Pancreas (tissue), 10 donors: ENCODE measurements around the gene CCDC137. TPM values are rescaled to one million over a fixed set of nuclear protein-coding genes. Genes with fewer than 3 reads are reported as not detected.
A peak's percentile ranks its signal among the peaks of the same experiment; 100 is the strongest.

Experiments used
- ATAC-seq, 4 donors: fragments of 200-7000 bp; cut with Tn5 transposase; one replicate each; pipeline versions ENCODE4 v1.8.0 to v1.9.1; 2020; ENCODE audit warnings: mild to moderate bottlenecking in 4 of 4, moderate library complexity in 4 of 4
- DNase-seq, 6 donors: peaks; one replicate each; pipeline ENCODE4 v3.0.0-alpha.2; 2020
- FAIRE-seq: peaks from 2 replicates; lab custom pipeline; 2012; peaks lifted over from hg19 to GRCh38; lab: Jason Lieb, UNC
- H3K27ac ChIP-seq, 4 donors: fragments of 200-600 bp; sonication (generic); 1 replicate in 3 of 4; 2 replicates in 1 of 4; pipeline versions ENCODE4 v1.5.0 to v1.8.0; 2020
- H3K27me3 ChIP-seq, 4 donors: fragments of 200-600 bp; one replicate each; pipeline ENCODE4 v1.8.0; 2021
- H3K36me3 ChIP-seq, 3 donors: fragments of 200-600 bp; sonication (generic) in 1 of 3; one replicate each; pipeline versions ENCODE4 v1.5.0 to v1.8.0; 2020 to 2021
- H3K4me1 ChIP-seq, 3 donors: fragments of 200-600 bp; one replicate each; pipeline ENCODE4 v1.8.0; 2021
- H3K4me3 ChIP-seq, 4 donors: fragments of 200-600 bp; sonication (generic) in 2 of 4; one replicate each; pipeline versions ENCODE4 v1.5.0 to v1.8.0; 2020 to 2021
- H3K9me3 ChIP-seq, 4 donors: fragments of 200-600 bp; one replicate each; pipeline ENCODE4 v1.8.0; 2021
- WGBS, 2 donors: extraction: QIAGEN DNeasy Blood & Tissue Kit; methylation state at CpG; one replicate each; pipeline ENCODE4 v1.1.7; 2013; 5-methylcytosine and 5-hydroxymethylcytosine counted together
- intact Hi-C, 3 donors: fragments of 100-400 bp; cut with DNase I; formaldehyde crosslinking; loops; one replicate each; pipeline versions ENCODE4 v1.11.1 to v1.14.2; 2022
- polyA plus RNA-seq, 2 donors: library from polyadenylated mRNA; stranded (reverse); fragments of 200-250 nt; gene quantifications; one replicate each; pipeline ENCODE4 v1.2.3, GENCODE V29; 2013
- total RNA-seq, 6 donors: library from RNA; stranded (reverse); fragmentation: NEBNext Ultra II Directional in 4 of 6; extraction: Animal tissue kit (Norgen Biotek cat#: 25700) in 4 of 6; gene quantifications; one replicate each; pipeline versions ENCODE4 v1.2.1 to v1.2.4, GENCODE V29; 2021 to 2023
- TF ChIP-seq, protein P1 (sequence below), 4 donors: fragments of 200-600 bp; sonication (generic) in 3 of 4; IDR thresholded peaks; one replicate each; pipeline versions ENCODE4 v1.5.0 to v1.8.0; 2021; ENCODE audit warnings: antibody characterized with exemption in 4 of 4
- donor health status: healthy with polysubstance abuse.
- donor health status: DM: no; HTN: no; CAD: no; lungs with moderate emphysema.
- donor health status: DM: no; HTN: no; CAD: no.
- donor health status: control.
- donor health status: control.
- donor health status: Bipolar disorder and iron deficiency.
- donor health status: DM: yes; HTN: yes; CAD: no.
- donor health status: DM: no; HTN: no; CAD: no.
- donor health status: DM: no; HTN: no; CAD: no.
- donor health status: DM: yes; HTN: yes; CAD: no.

CCDC137 gene
- total and polyA plus RNA-seq, 8 donors, result 2.9 to 50.4 (median 6.8) TPM

DNA sequence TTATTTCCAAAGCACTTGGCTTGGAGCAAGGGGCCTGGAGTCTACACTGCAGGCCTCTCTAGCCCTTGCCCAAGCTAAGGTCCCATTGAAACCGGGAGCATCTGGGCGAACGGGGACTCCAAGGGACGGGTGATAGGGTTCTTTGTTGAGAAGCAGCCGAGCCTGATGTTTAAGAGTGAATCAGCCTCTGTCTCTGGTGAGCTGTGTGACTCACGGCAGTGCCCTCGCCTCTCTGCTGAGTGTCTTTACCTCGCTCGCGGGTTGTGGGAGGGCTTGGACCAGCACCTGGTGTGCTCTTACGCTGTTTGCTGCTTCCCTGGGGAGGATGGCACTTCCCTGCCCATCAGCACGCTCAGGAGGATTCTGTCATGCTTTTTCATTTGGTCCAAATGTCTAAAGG lies 18.6 kb downstream of the CCDC137 start:
- intact Hi-C loops, result no loop called here
- Histone ChIP-seq H3K36me3 (peaks cover 0 to 31% (median 15%) of the 10 kb centered on the region in 3 donors), H3K4me3 (peak overlapping the region in 2 of 4 donors; percentile 97), H3K27me3 (no peaks in the 10 kb centered on the region), H3K9me3 (no peaks in the 10 kb centered on the region), H3K4me1 (peaks cover 10 to 19% (median 13%) of the 10 kb centered on the region in 3 donors), H3K27ac (no peak overlapping the region)
- no peak for FAIRE-seq
- TF ChIP-seq, protein P1, sequence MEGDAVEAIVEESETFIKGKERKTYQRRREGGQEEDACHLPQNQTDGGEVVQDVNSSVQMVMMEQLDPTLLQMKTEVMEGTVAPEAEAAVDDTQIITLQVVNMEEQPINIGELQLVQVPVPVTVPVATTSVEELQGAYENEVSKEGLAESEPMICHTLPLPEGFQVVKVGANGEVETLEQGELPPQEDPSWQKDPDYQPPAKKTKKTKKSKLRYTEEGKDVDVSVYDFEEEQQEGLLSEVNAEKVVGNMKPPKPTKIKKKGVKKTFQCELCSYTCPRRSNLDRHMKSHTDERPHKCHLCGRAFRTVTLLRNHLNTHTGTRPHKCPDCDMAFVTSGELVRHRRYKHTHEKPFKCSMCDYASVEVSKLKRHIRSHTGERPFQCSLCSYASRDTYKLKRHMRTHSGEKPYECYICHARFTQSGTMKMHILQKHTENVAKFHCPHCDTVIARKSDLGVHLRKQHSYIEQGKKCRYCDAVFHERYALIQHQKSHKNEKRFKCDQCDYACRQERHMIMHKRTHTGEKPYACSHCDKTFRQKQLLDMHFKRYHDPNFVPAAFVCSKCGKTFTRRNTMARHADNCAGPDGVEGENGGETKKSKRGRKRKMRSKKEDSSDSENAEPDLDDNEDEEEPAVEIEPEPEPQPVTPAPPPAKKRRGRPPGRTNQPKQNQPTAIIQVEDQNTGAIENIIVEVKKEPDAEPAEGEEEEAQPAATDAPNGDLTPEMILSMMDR (IDR thresholded peaks at IDR 0.05), result no peak
- WGBS, 2 donors, result 58 to 61% methylated on average over 12 of the region's 12 CpGs
- no peak for DNase-seq
- ATAC-seq, result no peak

DNA sequence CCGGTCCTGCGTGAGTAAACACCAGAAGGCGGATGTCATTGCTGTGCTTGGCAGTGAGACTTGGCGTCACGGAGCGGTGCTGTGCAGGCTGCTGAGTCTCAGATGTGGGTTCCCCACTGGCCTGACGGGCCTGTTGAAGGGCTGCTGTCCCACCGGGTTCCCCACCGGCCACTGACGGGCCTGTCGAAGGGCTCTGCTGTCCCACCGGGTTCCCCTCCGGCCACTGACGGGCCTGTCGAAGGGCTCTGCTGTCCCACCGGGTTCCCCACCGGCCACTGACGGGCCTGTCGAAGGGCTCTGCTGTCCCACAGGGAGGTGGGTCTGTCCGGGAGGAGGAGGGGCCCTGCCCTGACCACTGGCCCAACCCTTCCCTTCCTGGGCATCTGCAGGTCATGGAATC lies 20.1 kb downstream of the CCDC137 start:
- no peak overlapping the region for H3K4me3 ChIP-seq
- H3K36me3 ChIP-seq, result peaks cover 0 to 43% (median 15%) of the 10 kb centered on the region in 3 donors
- FAIRE-seq (no peak), DNase-seq (peak in 1 of 6 donors; percentile 63), ATAC-seq (no peak)
- 90 to 92% methylated on average over 20 of the region's 20 CpGs for WGBS, 2 donors
- intact Hi-C loops, result no loop called here
- no peaks in the 10 kb centered on the region for H3K27me3 ChIP-seq
- TF ChIP-seq, protein P1 (IDR thresholded peaks at IDR 0.05), result no peak
- H3K27ac ChIP-seq, result no peak overlapping the region
- peaks cover 10 to 19% (median 13%) of the 10 kb centered on the region in 3 donors for H3K4me1 ChIP-seq
- no peaks in the 10 kb centered on the region for H3K9me3 ChIP-seq

DNA sequence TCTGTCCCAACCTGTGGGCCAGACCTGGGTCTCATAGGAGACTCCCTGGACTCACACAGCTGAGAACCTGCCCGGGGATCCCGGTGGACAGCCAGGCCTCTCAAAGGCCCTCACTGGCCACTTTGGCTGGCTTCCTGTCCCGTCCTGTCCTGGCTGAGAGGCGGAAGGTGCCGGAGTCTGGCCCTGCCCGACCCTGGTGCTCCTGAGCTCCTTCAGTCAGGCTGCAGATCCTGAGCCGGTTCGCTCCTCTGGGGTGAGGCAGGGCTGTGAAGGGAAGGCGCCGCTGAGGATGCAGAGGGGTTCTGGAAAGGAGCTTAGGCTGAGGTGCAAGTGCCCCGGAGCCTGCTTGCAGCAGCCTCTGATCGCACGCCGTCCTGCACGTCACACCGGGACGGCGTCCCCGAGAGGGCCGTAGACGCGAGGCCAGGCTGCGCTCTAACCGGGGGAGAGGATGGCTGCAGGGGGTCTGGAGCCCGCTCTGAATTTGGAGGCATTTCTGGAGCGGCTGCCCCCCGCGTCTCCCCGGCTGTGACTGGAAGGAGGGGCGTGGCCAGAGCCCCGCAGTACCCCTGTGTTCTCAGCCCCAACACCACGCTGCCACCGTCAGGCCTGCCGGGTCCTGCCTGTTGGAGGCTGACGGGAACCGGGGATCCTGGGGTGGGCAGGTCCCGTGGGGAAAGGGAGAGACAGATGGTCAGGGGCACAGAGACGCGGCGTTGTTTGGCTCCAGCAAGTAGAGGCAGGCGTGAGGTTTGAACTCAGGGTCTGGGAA lies 21.4 kb downstream of the CCDC137 start:
- TF ChIP-seq, protein P1 (IDR thresholded peaks at IDR 0.05), result no peak
- peaks cover 9 to 12% (median 10%) of the 10 kb centered on the region in 3 donors for H3K4me1 ChIP-seq
- H3K27ac ChIP-seq, result no peak overlapping the region
- DNase-seq (peak in 1 of 6 donors; percentile 68), ATAC-seq (no peak), FAIRE-seq (no peak)
- H3K36me3 ChIP-seq, result peaks cover 4 to 54% (median 15%) of the 10 kb centered on the region in 3 donors
- H3K9me3 ChIP-seq, result no peaks in the 10 kb centered on the region
- H3K27me3 ChIP-seq, result no peaks in the 10 kb centered on the region
- WGBS, 2 donors, result 94 to 96% methylated on average over 36 to 41 of the region's 41 CpGs
- intact Hi-C loops, result no loop called here
- H3K4me3 ChIP-seq, result no peak overlapping the region

DNA sequence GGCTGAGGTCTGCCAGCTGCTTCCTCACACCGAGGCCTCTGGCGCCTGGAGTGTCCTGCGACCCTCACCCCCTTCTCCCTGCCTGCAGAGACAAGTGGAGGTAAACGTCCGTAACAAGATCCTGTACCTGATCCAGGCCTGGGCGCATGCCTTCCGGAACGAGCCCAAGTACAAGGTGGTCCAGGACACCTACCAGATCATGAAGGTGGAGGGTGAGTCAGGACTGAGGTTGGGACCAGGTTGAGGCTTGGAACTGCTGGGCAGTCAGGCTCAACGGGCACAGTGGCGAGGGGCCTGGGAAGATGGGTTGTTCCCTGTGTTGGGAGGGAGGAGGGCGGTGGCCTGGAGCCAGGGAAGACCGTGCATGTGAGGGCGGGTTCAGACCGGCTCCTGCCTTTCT lies 22.1 kb downstream of the CCDC137 start:
- 89 to 92% methylated on average over 14 of the region's 14 CpGs for WGBS, 2 donors

More for the DNA sequence above, 22.1 kb downstream of the CCDC137 start:
- TF ChIP-seq, protein P1 (IDR thresholded peaks at IDR 0.05), result no peak
- intact Hi-C loops, result no loop called here
- no peak for ATAC-seq
- no peaks in the 10 kb centered on the region for H3K9me3 ChIP-seq
- no peaks in the 10 kb centered on the region for H3K27me3 ChIP-seq
- peaks cover 9 to 11% (median 10%) of the 10 kb centered on the region in 3 donors for H3K4me1 ChIP-seq
- H3K4me3 ChIP-seq, result no peak overlapping the region
- H3K27ac ChIP-seq, result no peak overlapping the region
- no peak for FAIRE-seq
- peaks cover 4 to 60% (median 17%) of the 10 kb centered on the region in 3 donors for H3K36me3 ChIP-seq
- DNase-seq, result peak in 1 of 6 donors; percentile 72
